Liver (tissue), 9 donors: ENCODE data around the gene FOXN3. TPM values are rescaled to one million over a fixed set of nuclear protein-coding genes. Genes with fewer than 3 reads are reported as not detected.

Experiments used
- DNase-seq: peaks from one replicate; pipeline ENCODE4 v3.0.0-alpha.2; 2017; ENCODE audit warnings: low spot score
- H3K27ac ChIP-seq, 2 donors: one replicate each; pipeline ENCODE4 v1.7.0; 2013; ENCODE audit warnings: inconsistent platforms in 2 of 2, low read length in 2 of 2, control low read depth in 1 of 2, low read depth in 1 of 2, mild to moderate bottlenecking in 1 of 2
- H3K27me3 ChIP-seq, 4 donors: one replicate each; pipeline versions ENCODE4 v1.6.1 to v1.7.0; 2013; ENCODE audit warnings: low read length in 3 of 4, inconsistent platforms in 1 of 4, mild to moderate bottlenecking in 1 of 4, moderate library complexity in 1 of 4; ENCODE audit not compliant: control insufficient read depth in 4 of 4, insufficient read depth in 4 of 4
- H3K36me3 ChIP-seq, 4 donors: one replicate each; pipeline versions ENCODE4 v1.6.1 to v1.7.0; 2013; ENCODE audit warnings: low read length in 3 of 4, mild to moderate bottlenecking in 3 of 4, low read depth in 1 of 4, moderate library complexity in 1 of 4; ENCODE audit not compliant: control insufficient read depth in 4 of 4, insufficient read depth in 3 of 4
- H3K4me1 ChIP-seq, 4 donors: one replicate each; pipeline versions ENCODE4 v1.6.1 to v1.7.0; 2013; ENCODE audit warnings: low read length in 3 of 4, mild to moderate bottlenecking in 3 of 4, moderate library complexity in 1 of 4; ENCODE audit not compliant: control insufficient read depth in 4 of 4, insufficient read depth in 4 of 4
- H3K4me3 ChIP-seq, 3 donors: one replicate each; pipeline versions ENCODE4 v1.6.1 to v1.7.0; 2013; ENCODE audit warnings: low read length in 3 of 3, control low read depth in 1 of 3, low read depth in 1 of 3, mild to moderate bottlenecking in 1 of 3
- H3K9ac ChIP-seq, 2 donors: one replicate each; pipeline ENCODE4 v1.7.0; 2013; ENCODE audit warnings: low read length in 2 of 2, mild to moderate bottlenecking in 2 of 2, moderate library complexity in 2 of 2, control low read depth in 1 of 2, low read depth in 1 of 2
- H3K9me3 ChIP-seq, 4 donors: one replicate each; pipeline versions ENCODE4 v1.6.1 to v1.7.0; 2013; ENCODE audit warnings: low read length in 3 of 4; ENCODE audit not compliant: control insufficient read depth in 4 of 4
- ATF3 ChIP-seq: IDR thresholded peaks from 2 replicates; pipeline ENCODE4 v1.6.1; 2016; ENCODE audit warnings: antibody characterized with exemption
- EGR1 ChIP-seq, 2 donors: IDR thresholded peaks; 2 replicates each; pipeline ENCODE4 v1.6.1; 2016 to 2018; ENCODE audit warnings: antibody characterized with exemption in 2 of 2, low read depth in 2 of 2
- FOXA1 ChIP-seq: IDR thresholded peaks from 2 replicates; pipeline ENCODE4 v1.6.1; 2016; ENCODE audit warnings: antibody characterized with exemption
- FOXA2 ChIP-seq: IDR thresholded peaks from 2 replicates; pipeline ENCODE4 v1.6.1; 2016; ENCODE audit warnings: antibody characterized with exemption
- GABPA ChIP-seq, 2 donors: IDR thresholded peaks in 1 of 2; conservative IDR thresholded peaks in 1 of 2; 2 replicates each; pipeline ENCODE4 v1.6.1; 2016; ENCODE audit warnings: antibody characterized with exemption in 2 of 2, mild to moderate bottlenecking in 1 of 2, moderate library complexity in 1 of 2
- HNF4A ChIP-seq, 2 donors: conservative IDR thresholded peaks; 2 replicates each; pipeline ENCODE4 v1.6.1; 2016; ENCODE audit warnings: antibody characterized with exemption in 2 of 2, mild to moderate bottlenecking in 2 of 2
- HNF4G ChIP-seq: IDR thresholded peaks from 2 replicates; pipeline ENCODE4 v1.6.1; 2016; ENCODE audit warnings: antibody characterized with exemption
- JUND ChIP-seq, 2 donors: IDR thresholded peaks; 2 replicates each; pipeline ENCODE4 v1.6.1; 2016; ENCODE audit warnings: antibody characterized with exemption in 2 of 2
- NR2F2 ChIP-seq: IDR thresholded peaks from 2 replicates; pipeline ENCODE4 v1.6.1; 2016; ENCODE audit warnings: antibody characterized with exemption
- RAD21 ChIP-seq, 2 donors: IDR thresholded peaks; 2 replicates each; pipeline ENCODE4 v1.6.1; 2016; ENCODE audit warnings: antibody characterized with exemption in 2 of 2, mild to moderate bottlenecking in 2 of 2
- REST ChIP-seq: IDR thresholded peaks from 2 replicates; pipeline ENCODE4 v1.6.1; 2016; ENCODE audit warnings: antibody characterized with exemption, mild to moderate bottlenecking
- RXRA ChIP-seq, 2 donors: IDR thresholded peaks; 2 replicates each; pipeline ENCODE4 v1.6.1; 2017 to 2018; ENCODE audit warnings: antibody characterized with exemption in 2 of 2, mild to moderate bottlenecking in 1 of 2
- TAF1 ChIP-seq: conservative IDR thresholded peaks from 2 replicates; pipeline ENCODE4 v1.6.1; 2016; ENCODE audit warnings: antibody characterized with exemption, mild to moderate bottlenecking
- YY1 ChIP-seq: IDR thresholded peaks from 2 replicates; pipeline ENCODE4 v1.6.1; 2016; ENCODE audit warnings: antibody characterized with exemption, mild to moderate bottlenecking
- WGBS: extraction: QIAGEN DNeasy Blood & Tissue Kit; methylation state at CpG from one replicate; pipeline ENCODE4 v1.1.7; 2013; 5-methylcytosine and 5-hydroxymethylcytosine counted together
- polyA plus RNA-seq, 2 donors: library from polyadenylated mRNA; stranded (reverse) in 1 of 2; unstranded in 1 of 2; fragments of 200-250 nt in 1 of 2; fragments of >200 nt in 1 of 2; fragmentation: Nextera tagmentation in 1 of 2; extraction: Ambion mirVana in 1 of 2; gene quantifications; one replicate each; pipeline versions ENCODE4 v1.2.1 to v1.2.3, GENCODE V29; 2013 to 2015
- total RNA-seq, 2 donors: library from RNA; depleted of rRNA; stranded (reverse); fragments of >200 nt; gene quantifications; one replicate each; pipeline ENCODE4 v1.2.3, GENCODE V29; 2014
- TF ChIP-seq, protein P1 (sequence below): IDR thresholded peaks from 2 replicates; pipeline ENCODE4 v1.6.1; 2016; ENCODE audit warnings: antibody characterized with exemption
- TF ChIP-seq, protein P2 (sequence below): IDR thresholded peaks from 2 replicates; pipeline ENCODE4 v1.6.1; 2016; ENCODE audit warnings: antibody characterized with exemption
- TF ChIP-seq, protein P3 (sequence below): fragments of 150-350 bp; IDR thresholded peaks from 2 replicates; pipeline ENCODE4 v1.5.1; 2017; ENCODE audit warnings: improper control_type of control experiment, low read depth, low read length; ENCODE audit not compliant: missing input control
- donor health status: healthy.
- donor health status: healthy.
- donor health status: healthy.
- donor health status: healthy.
- donor health status: healthy.

Gene FOXN3
- total and polyA plus RNA-seq, 4 donors: 17.8 to 44.8 (median 35.3) TPM

GRCh38 chr14:89256283-89256682 is 160.8 kb downstream of the FOXN3 start:
- 92% methylated on average over 8 of the region's 8 CpGs for WGBS
- DNase-seq: no peak
- H3K9me3 ChIP-seq: no peaks in the 10 kb centered on the region
- TF ChIP-seq YY1 (no peak), HNF4G (no peak), GABPA (IDR thresholded peaks at IDR 0.05 in 1 of 2, conservative IDR thresholded peaks at IDR 0.05 in 1 of 2) (no peak), FOXA1 (no peak), ATF3 (no peak), RXRA (IDR thresholded peaks at IDR 0.05) (no peak), HNF4A (conservative IDR thresholded peaks at IDR 0.05) (no peak), FOXA2 (no peak), TAF1 (no peak), NR2F2 (no peak), RAD21 (IDR thresholded peaks at IDR 0.05) (no peak), EGR1 (IDR thresholded peaks at IDR 0.05; ENCODE audit: low read depth in 2 of 2) (no peak), REST (no peak)
- TF ChIP-seq, protein P1, sequence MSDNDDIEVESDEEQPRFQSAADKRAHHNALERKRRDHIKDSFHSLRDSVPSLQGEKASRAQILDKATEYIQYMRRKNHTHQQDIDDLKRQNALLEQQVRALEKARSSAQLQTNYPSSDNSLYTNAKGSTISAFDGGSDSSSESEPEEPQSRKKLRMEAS: no peak
- TF ChIP-seq, protein P2, sequence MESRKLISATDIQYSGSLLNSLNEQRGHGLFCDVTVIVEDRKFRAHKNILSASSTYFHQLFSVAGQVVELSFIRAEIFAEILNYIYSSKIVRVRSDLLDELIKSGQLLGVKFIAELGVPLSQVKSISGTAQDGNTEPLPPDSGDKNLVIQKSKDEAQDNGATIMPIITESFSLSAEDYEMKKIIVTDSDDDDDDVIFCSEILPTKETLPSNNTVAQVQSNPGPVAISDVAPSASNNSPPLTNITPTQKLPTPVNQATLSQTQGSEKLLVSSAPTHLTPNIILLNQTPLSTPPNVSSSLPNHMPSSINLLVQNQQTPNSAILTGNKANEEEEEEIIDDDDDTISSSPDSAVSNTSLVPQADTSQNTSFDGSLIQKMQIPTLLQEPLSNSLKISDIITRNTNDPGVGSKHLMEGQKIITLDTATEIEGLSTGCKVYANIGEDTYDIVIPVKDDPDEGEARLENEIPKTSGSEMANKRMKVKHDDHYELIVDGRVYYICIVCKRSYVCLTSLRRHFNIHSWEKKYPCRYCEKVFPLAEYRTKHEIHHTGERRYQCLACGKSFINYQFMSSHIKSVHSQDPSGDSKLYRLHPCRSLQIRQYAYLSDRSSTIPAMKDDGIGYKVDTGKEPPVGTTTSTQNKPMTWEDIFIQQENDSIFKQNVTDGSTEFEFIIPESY: no peak
- TF ChIP-seq, protein P3, sequence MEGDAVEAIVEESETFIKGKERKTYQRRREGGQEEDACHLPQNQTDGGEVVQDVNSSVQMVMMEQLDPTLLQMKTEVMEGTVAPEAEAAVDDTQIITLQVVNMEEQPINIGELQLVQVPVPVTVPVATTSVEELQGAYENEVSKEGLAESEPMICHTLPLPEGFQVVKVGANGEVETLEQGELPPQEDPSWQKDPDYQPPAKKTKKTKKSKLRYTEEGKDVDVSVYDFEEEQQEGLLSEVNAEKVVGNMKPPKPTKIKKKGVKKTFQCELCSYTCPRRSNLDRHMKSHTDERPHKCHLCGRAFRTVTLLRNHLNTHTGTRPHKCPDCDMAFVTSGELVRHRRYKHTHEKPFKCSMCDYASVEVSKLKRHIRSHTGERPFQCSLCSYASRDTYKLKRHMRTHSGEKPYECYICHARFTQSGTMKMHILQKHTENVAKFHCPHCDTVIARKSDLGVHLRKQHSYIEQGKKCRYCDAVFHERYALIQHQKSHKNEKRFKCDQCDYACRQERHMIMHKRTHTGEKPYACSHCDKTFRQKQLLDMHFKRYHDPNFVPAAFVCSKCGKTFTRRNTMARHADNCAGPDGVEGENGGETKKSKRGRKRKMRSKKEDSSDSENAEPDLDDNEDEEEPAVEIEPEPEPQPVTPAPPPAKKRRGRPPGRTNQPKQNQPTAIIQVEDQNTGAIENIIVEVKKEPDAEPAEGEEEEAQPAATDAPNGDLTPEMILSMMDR: no peak
- no peaks in the 10 kb centered on the region for H3K27me3 ChIP-seq
- H3K4me3 ChIP-seq: no peak overlapping the region
- H3K27ac ChIP-seq: no peak overlapping the region
- H3K4me1 ChIP-seq: peaks cover 0 to 4% (median 0%) of the 10 kb centered on the region in 4 donors
- no peaks in the 10 kb centered on the region for H3K36me3 ChIP-seq
- no peak overlapping the region for H3K9ac ChIP-seq

DNA sequence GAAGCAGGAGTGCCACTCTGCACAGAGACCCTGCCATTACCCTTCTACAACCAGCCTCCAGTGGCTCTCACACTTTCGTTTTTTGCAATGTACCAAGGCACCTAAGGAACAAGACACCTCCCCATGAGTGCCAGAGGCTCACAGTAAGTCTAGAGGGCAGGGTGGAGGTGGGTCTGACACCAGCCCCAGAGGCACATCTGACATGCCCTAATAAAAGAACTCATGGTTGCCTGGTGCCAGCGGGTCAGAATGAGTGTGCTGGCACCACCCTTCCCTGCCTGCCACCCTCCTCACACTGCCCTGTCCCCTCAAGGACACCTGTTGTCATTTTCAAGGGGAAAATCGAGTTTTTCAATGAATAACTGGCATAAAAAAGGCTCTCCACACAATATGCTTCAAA is 161.2 kb downstream of the FOXN3 start:
- WGBS: 69% methylated on average over 3 of the region's 3 CpGs
- H3K4me3 ChIP-seq: no peak overlapping the region
- peaks cover 0 to under 1% (median 0%) of the 10 kb centered on the region in 4 donors for H3K4me1 ChIP-seq
- no peaks in the 10 kb centered on the region for H3K9me3 ChIP-seq
- H3K9ac ChIP-seq: no peak overlapping the region
- no peak overlapping the region for H3K27ac ChIP-seq
- DNase-seq: no peak
- no peaks in the 10 kb centered on the region for H3K27me3 ChIP-seq
- no peaks in the 10 kb centered on the region for H3K36me3 ChIP-seq
- TF ChIP-seq RAD21 (IDR thresholded peaks at IDR 0.05) (no peak), HNF4G (no peak), FOXA2 (no peak), ATF3 (no peak), REST (no peak), JUND (IDR thresholded peaks at IDR 0.05) (no peak), EGR1 (IDR thresholded peaks at IDR 0.05; ENCODE audit: low read depth in 2 of 2) (no peak), NR2F2 (no peak), YY1 (no peak)
- TF ChIP-seq, protein P2: no peak
